ENCODE results near the gene PREX1. TPM values are rescaled to one million over a fixed set of nuclear protein-coding genes. Genes with fewer than 3 reads are reported as not detected.

The PREX1 gene
- total RNA-seq, 1 donor from 2014 or later: 20.8 TPM

- H3K27ac Mint-ChIP-seq: no peak overlapping the region
- no peak overlapping the region for H3K4me3 Mint-ChIP-seq
- no peak for TF ChIP-seq CTCF (conservative IDR thresholded peaks at IDR 0.05)
- H3K36me3 Mint-ChIP-seq: peaks cover 6% of the 10 kb centered on the region
- H3K9me3 Mint-ChIP-seq: peaks cover 4% of the 10 kb centered on the region
- H3K4me1 Mint-ChIP-seq (ENCODE audit: unreplicated experiment): peaks cover 15% of the 10 kb centered on the region
- no peaks in the 10 kb centered on the region for H3K27me3 Mint-ChIP-seq
- DNase-seq (ENCODE audit: extremely low spot score, unreplicated experiment): no peak
These were observed 148.2 kb downstream of the PREX1 start for GRCh38 chr20:48679599-48679998.

- Mint-ChIP-seq H3K27ac (no peak overlapping the region), H3K27me3 (no peaks in the 10 kb centered on the region), H3K4me3 (no peak overlapping the region), H3K36me3 (peaks cover 6% of the 10 kb centered on the region), H3K4me1 (ENCODE audit: unreplicated experiment) (peaks cover 9% of the 10 kb centered on the region), H3K9me3 (peaks cover 4% of the 10 kb centered on the region)
- no peak for DNase-seq (ENCODE audit: extremely low spot score, unreplicated experiment)
- no peak for TF ChIP-seq CTCF (conservative IDR thresholded peaks at IDR 0.05)
These were observed 148.8 kb downstream of the PREX1 start for GRCh38 chr20:48679011-48679410.

- H3K27me3 Mint-ChIP-seq: no peaks in the 10 kb centered on the region
- DNase-seq (ENCODE audit: extremely low spot score, unreplicated experiment): no peak
- peaks cover 4% of the 10 kb centered on the region for H3K9me3 Mint-ChIP-seq
- no peak overlapping the region for H3K4me3 Mint-ChIP-seq
- no peak overlapping the region for H3K27ac Mint-ChIP-seq
- peaks cover 6% of the 10 kb centered on the region for H3K36me3 Mint-ChIP-seq
- H3K4me1 Mint-ChIP-seq (ENCODE audit: unreplicated experiment): peaks cover 3% of the 10 kb centered on the region
- no peak for TF ChIP-seq CTCF (conservative IDR thresholded peaks at IDR 0.05)
These were observed 149.4 kb downstream of the PREX1 start for GRCh38 chr20:48678421-48678820.

GRCh38 chr20:48676795-48677460 lies 150.9 kb downstream of the PREX1 start:
- Mint-ChIP-seq H3K27me3 (peaks cover 3% of the 10 kb centered on the region), H3K27ac (no peak overlapping the region), H3K9me3 (peaks cover 4% of the 10 kb centered on the region), H3K4me1 (ENCODE audit: unreplicated experiment) (no peaks in the 10 kb centered on the region), H3K4me3 (no peak overlapping the region), H3K36me3 (peaks cover 6% of the 10 kb centered on the region)
- TF ChIP-seq CTCF (conservative IDR thresholded peaks at IDR 0.05): no peak
- DNase-seq (ENCODE audit: extremely low spot score, unreplicated experiment): no peak

GRCh38 chr20:48676125-48676524 lies 151.7 kb downstream of the PREX1 start:
- peaks cover 3% of the 10 kb centered on the region for H3K27me3 Mint-ChIP-seq
- peaks cover 6% of the 10 kb centered on the region for H3K36me3 Mint-ChIP-seq
- no peak overlapping the region for H3K4me3 Mint-ChIP-seq
- no peak for DNase-seq (ENCODE audit: extremely low spot score, unreplicated experiment)
- no peaks in the 10 kb centered on the region for H3K4me1 Mint-ChIP-seq (ENCODE audit: unreplicated experiment)
- TF ChIP-seq CTCF (conservative IDR thresholded peaks at IDR 0.05): no peak
- no peak overlapping the region for H3K27ac Mint-ChIP-seq
- H3K9me3 Mint-ChIP-seq: peaks cover 4% of the 10 kb centered on the region

All from type B pancreatic cell (in vitro differentiated cells).